Measurements from ENCODE around the gene TUBGCP6. TPM values are rescaled to one million over a fixed set of nuclear protein-coding genes. Genes with fewer than 3 reads are reported as not detected.

TUBGCP6 gene
- total RNA-seq, 1 donor from 2014 or later: 18.2 TPM

- FAIRE-seq (no peak), DNase-seq (ENCODE audit: low read depth) (no peak)
- TF ChIP-seq CTCF (IDR thresholded peaks at IDR 0.05; ENCODE audit: insufficient read depth, low read length, severe bottlenecking): no peak
- H3K36me3 ChIP-seq (ENCODE audit: control insufficient read depth, insufficient read depth, low read length): peaks cover 31% of the 10 kb centered on the region
- H3K4me3 ChIP-seq (ENCODE audit: low read depth, low read length): no peak overlapping the region
- H3K27me3 ChIP-seq (ENCODE audit: control insufficient read depth, insufficient read depth, low read length): no peaks in the 10 kb centered on the region
Measured at GRCh38 chr22:50216055-50216683, 28.7 kb downstream of the TUBGCP6 start.

GRCh38 chr22:50215297-50216054 is 29.3 kb downstream of the TUBGCP6 start:
- no peak for TF ChIP-seq CTCF (IDR thresholded peaks at IDR 0.05; ENCODE audit: insufficient read depth, low read length, severe bottlenecking)
- H3K27me3 ChIP-seq (ENCODE audit: control insufficient read depth, insufficient read depth, low read length): no peaks in the 10 kb centered on the region
- DNase-seq (ENCODE audit: low read depth) (no peak), FAIRE-seq (no peak)
- no peak overlapping the region for H3K4me3 ChIP-seq (ENCODE audit: low read depth, low read length)
- peaks cover 33% of the 10 kb centered on the region for H3K36me3 ChIP-seq (ENCODE audit: control insufficient read depth, insufficient read depth, low read length)

GRCh38 chr22:50213263-50213662 is 31.6 kb downstream of the TUBGCP6 start:
- DNase-seq (ENCODE audit: low read depth) (no peak), FAIRE-seq (no peak)
- Histone ChIP-seq H3K27me3 (ENCODE audit: control insufficient read depth, insufficient read depth, low read length) (no peaks in the 10 kb centered on the region), H3K36me3 (ENCODE audit: control insufficient read depth, insufficient read depth, low read length) (peaks cover 37% of the 10 kb centered on the region), H3K4me3 (ENCODE audit: low read depth, low read length) (no peak overlapping the region)
- TF ChIP-seq CTCF (IDR thresholded peaks at IDR 0.05; ENCODE audit: insufficient read depth, low read length, severe bottlenecking): no peak

- Histone ChIP-seq H3K27me3 (ENCODE audit: control insufficient read depth, insufficient read depth, low read length) (no peaks in the 10 kb centered on the region), H3K4me3 (ENCODE audit: low read depth, low read length) (no peak overlapping the region), H3K36me3 (ENCODE audit: control insufficient read depth, insufficient read depth, low read length) (peaks cover 35% of the 10 kb centered on the region)
- FAIRE-seq (peak; percentile 89), DNase-seq (ENCODE audit: low read depth) (peak; percentile 32)
- TF ChIP-seq CTCF (IDR thresholded peaks at IDR 0.05; ENCODE audit: insufficient read depth, low read length, severe bottlenecking): no peak
Measured at GRCh38 chr22:50211147-50211546, 33.7 kb downstream of the TUBGCP6 start.

- FAIRE-seq (no peak), DNase-seq (ENCODE audit: low read depth) (no peak)
- no peak for TF ChIP-seq CTCF (IDR thresholded peaks at IDR 0.05; ENCODE audit: insufficient read depth, low read length, severe bottlenecking)
- Histone ChIP-seq H3K36me3 (ENCODE audit: control insufficient read depth, insufficient read depth, low read length) (peaks cover 31% of the 10 kb centered on the region), H3K4me3 (ENCODE audit: low read depth, low read length) (no peak overlapping the region), H3K27me3 (ENCODE audit: control insufficient read depth, insufficient read depth, low read length) (no peaks in the 10 kb centered on the region)
Measured at GRCh38 chr22:50210378-50211139, 34.3 kb downstream of the TUBGCP6 start.
